ENCODE results near the gene WFDC11. TPM values are rescaled to one million over a fixed set of nuclear protein-coding genes. Genes with fewer than 3 reads are reported as not detected.
"Not testable (repeated sequence)": the region's sequence is repeated elsewhere in the genome, so short reads cannot be mapped to it uniquely, and the experiment has no call there.

WFDC11 gene
- total and polyA plus RNA-seq, 3 donors from 2014 or later, result 1.7 TPM; not detected in 2

DNA sequence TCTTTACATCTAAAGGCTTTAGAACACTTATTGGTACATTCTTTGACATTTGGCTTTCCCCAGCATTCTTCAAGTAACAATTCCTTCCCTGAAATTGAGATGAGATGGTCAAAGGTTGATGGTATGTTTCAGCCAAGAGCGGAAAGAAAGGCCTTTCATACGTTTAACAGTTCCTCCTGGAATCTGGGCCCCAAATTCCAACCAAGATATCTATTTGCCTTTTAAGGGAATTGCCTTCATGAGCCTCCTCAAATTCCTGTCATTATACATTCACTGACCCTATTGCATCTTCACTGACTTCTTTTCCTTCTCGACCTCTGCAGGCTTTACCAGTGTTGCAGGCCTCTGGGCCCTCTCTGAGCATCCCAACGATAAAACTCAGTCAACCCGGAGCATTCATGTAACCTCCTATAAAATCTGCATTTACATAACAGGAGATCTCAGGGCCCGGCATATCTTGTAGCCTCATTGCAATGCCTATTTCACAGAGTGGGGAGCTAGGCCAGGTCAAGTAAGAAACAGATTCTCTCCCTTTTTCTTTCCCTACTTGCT lies 20.7 kb downstream of the WFDC11 start:
- Histone ChIP-seq H3K27me3 (no peaks in the 10 kb centered on the region), H3K27ac (no peak overlapping the region), H3K36me3 (ENCODE audit: low read depth, missing control alignments) (no peaks in the 10 kb centered on the region), H3K4me3 (no peak overlapping the region), H3K4me1 (no peaks in the 10 kb centered on the region), H3K9me3 (no peaks in the 10 kb centered on the region)
- intact Hi-C loops (cut with DNase I; ENCODE audit: low total_unique reads), result no loop called here
- 78 to 79% methylated on average over 6 of the region's 6 CpGs for WGBS, 2 donors
- TF ChIP-seq POLR2A (IDR thresholded peaks at IDR 0.05), result no peak
- TF ChIP-seq, protein P1, sequence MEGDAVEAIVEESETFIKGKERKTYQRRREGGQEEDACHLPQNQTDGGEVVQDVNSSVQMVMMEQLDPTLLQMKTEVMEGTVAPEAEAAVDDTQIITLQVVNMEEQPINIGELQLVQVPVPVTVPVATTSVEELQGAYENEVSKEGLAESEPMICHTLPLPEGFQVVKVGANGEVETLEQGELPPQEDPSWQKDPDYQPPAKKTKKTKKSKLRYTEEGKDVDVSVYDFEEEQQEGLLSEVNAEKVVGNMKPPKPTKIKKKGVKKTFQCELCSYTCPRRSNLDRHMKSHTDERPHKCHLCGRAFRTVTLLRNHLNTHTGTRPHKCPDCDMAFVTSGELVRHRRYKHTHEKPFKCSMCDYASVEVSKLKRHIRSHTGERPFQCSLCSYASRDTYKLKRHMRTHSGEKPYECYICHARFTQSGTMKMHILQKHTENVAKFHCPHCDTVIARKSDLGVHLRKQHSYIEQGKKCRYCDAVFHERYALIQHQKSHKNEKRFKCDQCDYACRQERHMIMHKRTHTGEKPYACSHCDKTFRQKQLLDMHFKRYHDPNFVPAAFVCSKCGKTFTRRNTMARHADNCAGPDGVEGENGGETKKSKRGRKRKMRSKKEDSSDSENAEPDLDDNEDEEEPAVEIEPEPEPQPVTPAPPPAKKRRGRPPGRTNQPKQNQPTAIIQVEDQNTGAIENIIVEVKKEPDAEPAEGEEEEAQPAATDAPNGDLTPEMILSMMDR (IDR thresholded peaks at IDR 0.05), result no peak
- no peak for DNase-seq

DNA sequence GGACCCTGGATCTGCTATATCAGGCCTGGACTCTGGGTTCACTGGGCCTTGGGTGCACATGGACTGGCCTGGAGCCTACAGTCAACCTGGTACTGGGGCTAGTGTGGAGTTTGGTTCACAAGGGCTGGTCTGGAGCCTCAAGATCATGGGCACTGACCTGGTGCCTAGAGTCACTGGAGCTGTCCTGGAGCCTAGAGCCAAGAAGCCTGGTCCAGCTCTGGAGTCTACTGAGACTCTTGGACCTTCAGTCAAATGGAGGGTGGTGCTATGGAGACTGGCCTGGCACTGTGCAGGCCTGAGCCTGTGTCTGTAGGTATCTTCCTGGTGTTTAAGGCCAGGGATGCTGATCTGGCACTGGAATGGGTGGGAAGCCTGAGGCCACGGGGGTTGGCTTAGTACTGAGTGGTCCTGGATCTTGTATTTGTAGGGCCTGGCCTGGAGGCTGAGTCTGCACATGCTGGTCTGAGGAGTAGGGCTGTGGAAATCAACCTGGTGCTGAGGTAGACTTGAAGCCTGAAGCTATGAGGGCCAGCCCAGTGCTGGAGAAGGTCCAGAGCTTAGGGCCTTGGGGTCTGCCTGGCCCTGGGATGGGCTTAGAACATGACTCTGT lies 22.5 kb downstream of the WFDC11 start:
- H3K27ac ChIP-seq, result no peak overlapping the region
- intact Hi-C loops (cut with DNase I; ENCODE audit: low total_unique reads), result no loop called here
- no peaks in the 10 kb centered on the region for H3K9me3 ChIP-seq
- WGBS, 2 donors, result 76 to 100% methylated on average over 1 of the region's 1 CpG
- H3K4me3 ChIP-seq, result no peak overlapping the region
- TF ChIP-seq, protein P1 (IDR thresholded peaks at IDR 0.05), result no peak
- TF ChIP-seq POLR2A (IDR thresholded peaks at IDR 0.05), result no peak
- no peaks in the 10 kb centered on the region for H3K36me3 ChIP-seq (ENCODE audit: low read depth, missing control alignments)
- H3K27me3 ChIP-seq, result no peaks in the 10 kb centered on the region
- H3K4me1 ChIP-seq, result no peaks in the 10 kb centered on the region
- DNase-seq, result no peak

DNA sequence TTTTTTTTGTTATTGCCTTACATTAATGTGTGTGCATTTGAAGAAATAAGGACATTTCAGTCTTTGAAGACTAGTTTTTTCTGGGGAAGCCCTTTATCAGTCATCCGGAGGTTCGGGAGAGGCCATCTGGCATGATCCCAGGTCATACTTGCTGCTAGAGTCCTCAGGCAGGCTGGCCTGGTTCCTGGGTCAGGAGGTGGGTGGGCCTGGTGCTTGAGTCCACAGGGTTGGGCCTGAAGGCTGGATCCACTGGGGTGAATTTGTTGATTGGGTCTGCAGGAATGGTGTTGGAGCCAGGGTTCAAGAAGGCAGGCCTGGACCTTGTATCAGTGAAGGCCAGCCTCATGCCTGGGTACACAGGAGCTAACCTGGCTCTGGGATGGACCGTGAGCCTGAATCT lies 23.2 kb downstream of the WFDC11 start:
- no peaks in the 10 kb centered on the region for H3K27me3 ChIP-seq
- no peaks in the 10 kb centered on the region for H3K4me1 ChIP-seq
- no peak overlapping the region for H3K4me3 ChIP-seq
- 34 to 72% methylated on average over 2 to 3 of the region's 3 CpGs for WGBS, 2 donors
- DNase-seq, result no peak
- intact Hi-C loops (cut with DNase I; ENCODE audit: low total_unique reads), result no loop called here
- TF ChIP-seq, protein P1 (IDR thresholded peaks at IDR 0.05), result no peak
- no peak for TF ChIP-seq POLR2A (IDR thresholded peaks at IDR 0.05)
- no peaks in the 10 kb centered on the region for H3K36me3 ChIP-seq (ENCODE audit: low read depth, missing control alignments)
- H3K9me3 ChIP-seq, result no peaks in the 10 kb centered on the region
- H3K27ac ChIP-seq, result no peak overlapping the region

DNA sequence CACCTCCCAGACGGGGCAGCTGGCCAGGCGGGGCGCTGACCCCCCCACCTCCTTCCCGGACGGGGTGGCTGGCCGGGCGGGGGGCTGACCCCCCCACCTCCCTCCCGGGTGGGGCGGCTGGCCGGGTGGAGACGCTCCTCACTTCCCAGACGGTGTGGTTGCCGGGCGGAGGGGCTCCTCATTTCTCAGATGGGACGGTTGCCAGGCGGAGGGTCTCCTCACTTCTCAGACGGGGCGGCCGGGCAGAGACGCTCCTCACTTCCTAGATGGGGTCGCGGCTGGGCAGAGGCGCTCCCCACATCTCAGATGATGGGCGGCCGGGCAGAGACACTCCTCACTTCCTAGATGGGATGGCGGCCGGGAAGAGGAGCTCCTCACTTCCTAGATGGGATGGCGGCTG lies 24.2 kb downstream of the WFDC11 start:
- H3K9me3 ChIP-seq; intact Hi-C loops (cut with DNase I; ENCODE audit: low total_unique reads); H3K27ac ChIP-seq; H3K36me3 ChIP-seq (ENCODE audit: low read depth, missing control alignments); H3K4me1 ChIP-seq; DNase-seq; H3K27me3 ChIP-seq: not testable (repeated sequence)
- peak overlapping the region in 1 of 2 donors; percentile 10 for H3K4me3 ChIP-seq
- WGBS, 2 donors, result 85% methylated on average over 21 of the region's 28 CpGs; no CpG with 5 or more reads in 1 of the 2 donors

DNA sequence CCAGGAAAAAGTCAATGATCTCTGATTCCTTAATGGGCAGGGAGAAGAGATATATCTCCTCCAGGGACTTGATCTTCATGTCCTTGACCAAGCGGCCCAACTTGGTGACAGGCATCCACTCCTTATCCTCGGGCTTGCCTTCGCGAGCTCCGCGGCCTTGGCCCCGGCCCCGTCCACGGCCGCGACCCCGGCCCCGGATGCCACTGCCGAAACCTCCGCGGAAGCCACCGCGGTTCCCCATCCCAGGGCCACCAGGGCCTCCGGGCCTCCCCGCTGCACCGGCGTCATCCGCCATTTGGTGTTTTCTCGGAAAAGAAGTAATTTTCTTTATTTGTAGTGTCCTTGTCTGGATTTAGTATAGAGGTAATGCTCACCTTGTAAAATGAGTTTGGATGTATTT lies 29.0 kb downstream of the WFDC11 start:
- intact Hi-C loops (cut with DNase I; ENCODE audit: low total_unique reads); H3K36me3 ChIP-seq (ENCODE audit: low read depth, missing control alignments): not testable (repeated sequence)
- 75 to 80% methylated on average over 24 of the region's 24 CpGs for WGBS, 2 donors

DNA sequence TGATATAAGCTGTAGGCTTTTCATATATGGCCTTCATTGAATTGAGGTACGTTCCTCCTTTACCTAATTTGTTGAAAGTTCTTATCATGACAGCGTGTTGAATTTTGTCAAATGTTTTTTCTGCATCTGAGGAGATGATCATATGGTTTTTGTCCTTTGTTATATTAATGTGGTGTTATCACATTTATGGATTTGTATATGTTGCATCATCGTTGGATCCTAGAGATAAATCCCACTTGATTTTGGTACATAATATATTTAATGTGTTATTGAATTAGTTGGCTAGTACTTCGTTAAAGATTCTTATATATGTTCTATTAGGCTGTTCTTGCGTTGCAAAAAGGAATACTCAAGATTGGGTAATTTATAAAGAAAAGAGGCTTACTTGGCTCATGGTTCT lies 30.4 kb downstream of the WFDC11 start:
- H3K4me3 ChIP-seq, result no peak overlapping the region
- 89 to 91% methylated on average over 5 of the region's 5 CpGs for WGBS, 2 donors
- no peaks in the 10 kb centered on the region for H3K4me1 ChIP-seq
- no peaks in the 10 kb centered on the region for H3K36me3 ChIP-seq (ENCODE audit: low read depth, missing control alignments)
- no peaks in the 10 kb centered on the region for H3K27me3 ChIP-seq
- intact Hi-C loops (cut with DNase I; ENCODE audit: low total_unique reads), result no loop called here
- no peaks in the 10 kb centered on the region for H3K9me3 ChIP-seq
- TF ChIP-seq, protein P1 (IDR thresholded peaks at IDR 0.05), result no peak
- TF ChIP-seq POLR2A (IDR thresholded peaks at IDR 0.05), result no peak
- DNase-seq, result no peak
- H3K27ac ChIP-seq, result no peak overlapping the region

More for the DNA sequence above, 29.0 kb downstream of the WFDC11 start:
- H3K4me3 ChIP-seq, H3K27ac ChIP-seq, DNase-seq, H3K9me3 ChIP-seq, H3K27me3 ChIP-seq, H3K4me1 ChIP-seq: not testable (repeated sequence)
